ENCODE data around the gene NUP37. TPM values are rescaled to one million over a fixed set of nuclear protein-coding genes. Genes with fewer than 3 reads are reported as not detected.

Gene NUP37
- total and polyA plus RNA-seq, 9 of the 15 experiments (the other 6 are each of a cell fraction or from before 2014, with no cell fraction given), result 72.2 to 429 (median 170) TPM

- Histone ChIP-seq H3K79me2 (ENCODE audit: control insufficient read depth, insufficient read depth, low read length) (no peaks in the 10 kb centered on the region), H2AFZ (ENCODE audit: low read depth, low read length) (no peak overlapping the region), H3K4me1 (replicated peaks in 1 of 2; ENCODE audit: control insufficient read depth in 2 of 2, insufficient read depth in 2 of 2, low read length in 2 of 2) (no peaks in the 10 kb centered on the region), H3K9ac (ENCODE audit: insufficient read depth in 1 of 2, low read depth in 2 of 2, low read length in 2 of 2) (no peak overlapping the region), H3K4me2 (ENCODE audit: insufficient read depth, low read length) (no peak overlapping the region), H3K4me3 (no peak overlapping the region), H3K9me3 (replicated peaks; ENCODE audit: control insufficient read depth, insufficient read depth, low read depth, low read length) (no peaks in the 10 kb centered on the region), H3K9me1 (ENCODE audit: control insufficient read depth, insufficient read depth, low read length) (no peaks in the 10 kb centered on the region), H4K20me1 (replicated peaks; ENCODE audit: control insufficient read depth, insufficient read depth, low read length) (no peaks in the 10 kb centered on the region), H3K27ac (ENCODE audit: extremely low read depth, low read depth, low read length) (no peak overlapping the region), H3K36me3 (ENCODE audit: control insufficient read depth, insufficient read depth, low read length) (no peaks in the 10 kb centered on the region; the same call in 2 of the 3 replicates), H3K27me3 (ENCODE audit: control insufficient read depth in 2 of 2, insufficient read depth in 2 of 2, low read length in 2 of 2) (no peaks in the 10 kb centered on the region)
- peak; percentile 62 for TF ChIP-seq ZBTB7A (IDR thresholded peaks at IDR 0.05; ENCODE audit: borderline replicate concordance, control insufficient read depth, low read depth, low read length)
- TF ChIP-seq ZBTB17 (CRISPR knock-in tag; IDR thresholded peaks at IDR 0.05), result no peak
- ATAC-seq, result peak; percentile 82
- CTCF ChIA-PET (ENCODE audit: low intra/inter-chr PET ratio), result no interaction called here
- no TSS peak for BruUV-seq (replicated peaks)
- WGBS (ENCODE audit: insufficient coverage, low coverage, missing lambda C conversion rate), result 15% methylated on average over 1 of the region's 1 CpG
- POLR2A ChIA-PET, result interaction anchor here (0.9 kb wide), 1 partner anchor 1748 kb away, joined by 3 read pairs; no protein-coding TSS in a partner anchor
- FAIRE-seq, result no peak
- in situ Hi-C loops (cut with MboI) (no loop called here), intact Hi-C loops (cut with micrococcal nuclease) (no loop called here)
- DNase-seq (ENCODE audit: extremely low read depth in 1 of 4, low spot score in 3 of 4), result peak in 1 of 4 experiments; percentile 11
Observed at GRCh38 chr12:102026728-102027127, 93.2 kb downstream of the NUP37 start.

GRCh38 chr12:102024765-102025164 is 95.1 kb downstream of the NUP37 start:
- Histone ChIP-seq H3K4me1 (replicated peaks in 1 of 2; ENCODE audit: control insufficient read depth in 2 of 2, insufficient read depth in 2 of 2, low read length in 2 of 2) (no peaks in the 10 kb centered on the region), H3K27ac (ENCODE audit: extremely low read depth, low read depth, low read length) (no peak overlapping the region), H3K9me3 (replicated peaks; ENCODE audit: control insufficient read depth, insufficient read depth, low read depth, low read length) (no peaks in the 10 kb centered on the region), H3K9ac (ENCODE audit: insufficient read depth in 1 of 2, low read depth in 2 of 2, low read length in 2 of 2) (no peak overlapping the region), H3K79me2 (ENCODE audit: control insufficient read depth, insufficient read depth, low read length) (no peaks in the 10 kb centered on the region), H3K36me3 (ENCODE audit: control insufficient read depth, insufficient read depth, low read length) (no peaks in the 10 kb centered on the region; the same call in 2 of the 3 replicates), H3K9me1 (ENCODE audit: control insufficient read depth, insufficient read depth, low read length) (no peaks in the 10 kb centered on the region), H2AFZ (ENCODE audit: low read depth, low read length) (no peak overlapping the region), H3K27me3 (ENCODE audit: control insufficient read depth in 2 of 2, insufficient read depth in 2 of 2, low read length in 2 of 2) (no peaks in the 10 kb centered on the region), H4K20me1 (replicated peaks; ENCODE audit: control insufficient read depth, insufficient read depth, low read length) (no peaks in the 10 kb centered on the region), H3K4me2 (ENCODE audit: insufficient read depth, low read length) (no peak overlapping the region), H3K4me3 (no peak overlapping the region)
- WGBS (ENCODE audit: insufficient coverage, low coverage, missing lambda C conversion rate), result 39% methylated on average over 2 of the region's 2 CpGs
- ChIA-PET POLR2A (interaction anchor here (0.9 kb wide), 1 partner anchor 30 kb away, joined by 3 read pairs; no protein-coding TSS in a partner anchor), CTCF (ENCODE audit: low intra/inter-chr PET ratio) (no interaction called here)
- intact Hi-C loops (cut with micrococcal nuclease) (no loop called here), in situ Hi-C loops (cut with MboI) (no loop called here)
- TF ChIP-seq RAD51 (IDR thresholded peaks at IDR 0.05; ENCODE audit: borderline replicate concordance, low read depth), result no peak
- TF ChIP-seq NFIX (CRISPR knock-in tag; IDR thresholded peaks at IDR 0.05; ENCODE audit: low read depth), result 0 out of 2 replicates have a peak, but pooled peaks have one; percentile 7
- no peak for TF ChIP-seq CCAR2 (IDR thresholded peaks at IDR 0.05; ENCODE audit: low read depth, low read length)
- TF ChIP-seq NFIC (IDR thresholded peaks at IDR 0.05), result peak; percentile 62
- ATAC-seq (no peak), FAIRE-seq (no peak), DNase-seq (ENCODE audit: extremely low read depth in 1 of 4, low spot score in 3 of 4) (no peak)
- BruUV-seq (replicated peaks), result no TSS peak
